Liver (tissue), 9 donors: ENCODE measurements around the gene AMY1C. TPM values are rescaled to one million over a fixed set of nuclear protein-coding genes. Genes with fewer than 3 reads are reported as not detected.

ENCODE experiments used
- DNase-seq: peaks from one replicate; pipeline ENCODE4 v3.0.0-alpha.2; 2017; ENCODE audit warnings: low spot score
- H3K27ac ChIP-seq, 2 donors: one replicate each; pipeline ENCODE4 v1.7.0; 2013; ENCODE audit warnings: inconsistent platforms in 2 of 2, low read length in 2 of 2, control low read depth in 1 of 2, low read depth in 1 of 2, mild to moderate bottlenecking in 1 of 2
- H3K27me3 ChIP-seq, 4 donors: one replicate each; pipeline versions ENCODE4 v1.6.1 to v1.7.0; 2013; ENCODE audit warnings: low read length in 3 of 4, inconsistent platforms in 1 of 4, mild to moderate bottlenecking in 1 of 4, moderate library complexity in 1 of 4; ENCODE audit not compliant: control insufficient read depth in 4 of 4, insufficient read depth in 4 of 4
- H3K36me3 ChIP-seq, 4 donors: one replicate each; pipeline versions ENCODE4 v1.6.1 to v1.7.0; 2013; ENCODE audit warnings: low read length in 3 of 4, mild to moderate bottlenecking in 3 of 4, low read depth in 1 of 4, moderate library complexity in 1 of 4; ENCODE audit not compliant: control insufficient read depth in 4 of 4, insufficient read depth in 3 of 4
- H3K4me1 ChIP-seq, 4 donors: one replicate each; pipeline versions ENCODE4 v1.6.1 to v1.7.0; 2013; ENCODE audit warnings: low read length in 3 of 4, mild to moderate bottlenecking in 3 of 4, moderate library complexity in 1 of 4; ENCODE audit not compliant: control insufficient read depth in 4 of 4, insufficient read depth in 4 of 4
- H3K4me3 ChIP-seq, 3 donors: one replicate each; pipeline versions ENCODE4 v1.6.1 to v1.7.0; 2013; ENCODE audit warnings: low read length in 3 of 3, control low read depth in 1 of 3, low read depth in 1 of 3, mild to moderate bottlenecking in 1 of 3
- H3K9ac ChIP-seq, 2 donors: one replicate each; pipeline ENCODE4 v1.7.0; 2013; ENCODE audit warnings: low read length in 2 of 2, mild to moderate bottlenecking in 2 of 2, moderate library complexity in 2 of 2, control low read depth in 1 of 2, low read depth in 1 of 2
- H3K9me3 ChIP-seq, 4 donors: one replicate each; pipeline versions ENCODE4 v1.6.1 to v1.7.0; 2013; ENCODE audit warnings: low read length in 3 of 4; ENCODE audit not compliant: control insufficient read depth in 4 of 4
- EGR1 ChIP-seq, 2 donors: IDR thresholded peaks; 2 replicates each; pipeline ENCODE4 v1.6.1; 2016 to 2018; ENCODE audit warnings: antibody characterized with exemption in 2 of 2, low read depth in 2 of 2
- FOXA1 ChIP-seq: IDR thresholded peaks from 2 replicates; pipeline ENCODE4 v1.6.1; 2016; ENCODE audit warnings: antibody characterized with exemption
- FOXA2 ChIP-seq: IDR thresholded peaks from 2 replicates; pipeline ENCODE4 v1.6.1; 2016; ENCODE audit warnings: antibody characterized with exemption
- GABPA ChIP-seq, 2 donors: IDR thresholded peaks in 1 of 2; conservative IDR thresholded peaks in 1 of 2; 2 replicates each; pipeline ENCODE4 v1.6.1; 2016; ENCODE audit warnings: antibody characterized with exemption in 2 of 2, mild to moderate bottlenecking in 1 of 2, moderate library complexity in 1 of 2
- HNF4G ChIP-seq: IDR thresholded peaks from 2 replicates; pipeline ENCODE4 v1.6.1; 2016; ENCODE audit warnings: antibody characterized with exemption
- JUND ChIP-seq, 2 donors: IDR thresholded peaks; 2 replicates each; pipeline ENCODE4 v1.6.1; 2016; ENCODE audit warnings: antibody characterized with exemption in 2 of 2
- NR2F2 ChIP-seq: IDR thresholded peaks from 2 replicates; pipeline ENCODE4 v1.6.1; 2016; ENCODE audit warnings: antibody characterized with exemption
- RAD21 ChIP-seq, 2 donors: IDR thresholded peaks; 2 replicates each; pipeline ENCODE4 v1.6.1; 2016; ENCODE audit warnings: antibody characterized with exemption in 2 of 2, mild to moderate bottlenecking in 2 of 2
- SP1 ChIP-seq: IDR thresholded peaks from 2 replicates; pipeline ENCODE4 v1.6.1; 2018; ENCODE audit warnings: antibody characterized with exemption, mild to moderate bottlenecking
- TAF1 ChIP-seq: conservative IDR thresholded peaks from 2 replicates; pipeline ENCODE4 v1.6.1; 2016; ENCODE audit warnings: antibody characterized with exemption, mild to moderate bottlenecking
- WGBS: extraction: QIAGEN DNeasy Blood & Tissue Kit; methylation state at CpG from one replicate; pipeline ENCODE4 v1.1.7; 2013; 5-methylcytosine and 5-hydroxymethylcytosine counted together
- polyA plus RNA-seq, 2 donors: library from polyadenylated mRNA; stranded (reverse) in 1 of 2; unstranded in 1 of 2; fragments of 200-250 nt in 1 of 2; fragments of >200 nt in 1 of 2; fragmentation: Nextera tagmentation in 1 of 2; extraction: Ambion mirVana in 1 of 2; gene quantifications; one replicate each; pipeline versions ENCODE4 v1.2.1 to v1.2.3, GENCODE V29; 2013 to 2015
- total RNA-seq, 2 donors: library from RNA; depleted of rRNA; stranded (reverse); fragments of >200 nt; gene quantifications; one replicate each; pipeline ENCODE4 v1.2.3, GENCODE V29; 2014
- TF ChIP-seq, protein P1 (sequence below): IDR thresholded peaks from 2 replicates; pipeline ENCODE4 v1.6.1; 2016; ENCODE audit warnings: antibody characterized with exemption, mild to moderate bottlenecking
- TF ChIP-seq, protein P2 (sequence below): fragments of 150-350 bp; IDR thresholded peaks from 2 replicates; pipeline ENCODE4 v1.5.1; 2017; ENCODE audit warnings: improper control_type of control experiment, low read depth, low read length; ENCODE audit not compliant: missing input control
- TF ChIP-seq, protein P3 (sequence below): IDR thresholded peaks from 2 replicates; pipeline ENCODE4 v1.6.1; 2016; ENCODE audit warnings: antibody characterized with exemption
- TF ChIP-seq, protein P4 (sequence below): IDR thresholded peaks from 2 replicates; pipeline ENCODE4 v1.6.1; 2016; ENCODE audit warnings: antibody characterized with exemption
- donor health status: healthy.
- donor health status: healthy.
- donor health status: healthy.
- donor health status: healthy.
- donor health status: healthy.

Gene AMY1C
- total and polyA plus RNA-seq, 4 donors: not detected

DNA sequence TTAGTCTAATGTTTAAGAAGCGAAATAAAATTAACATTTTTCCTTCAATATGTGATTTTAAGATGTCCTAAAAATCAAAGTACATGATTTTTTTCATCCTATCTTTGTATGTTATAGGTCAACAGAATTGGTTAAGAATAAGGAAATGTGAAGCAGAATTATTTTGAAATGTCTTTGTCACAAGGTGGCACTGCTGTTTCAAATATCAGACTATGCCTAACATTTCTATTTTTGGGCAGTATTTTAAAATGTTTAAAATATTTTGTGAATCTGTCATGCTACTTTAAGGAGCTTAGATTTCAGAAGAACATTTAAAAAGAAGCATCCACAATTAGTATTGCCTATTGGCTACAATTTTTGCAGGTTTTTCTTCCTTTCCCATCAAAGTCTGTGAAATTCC is 38.7 kb downstream of the AMY1C start:
- Histone ChIP-seq H3K9me3 (no peaks in the 10 kb centered on the region), H3K27ac (no peak overlapping the region), H3K36me3 (no peaks in the 10 kb centered on the region), H3K9ac (no peak overlapping the region), H3K4me1 (no peaks in the 10 kb centered on the region), H3K4me3 (no peak overlapping the region), H3K27me3 (no peaks in the 10 kb centered on the region)
- TF ChIP-seq, protein P1, sequence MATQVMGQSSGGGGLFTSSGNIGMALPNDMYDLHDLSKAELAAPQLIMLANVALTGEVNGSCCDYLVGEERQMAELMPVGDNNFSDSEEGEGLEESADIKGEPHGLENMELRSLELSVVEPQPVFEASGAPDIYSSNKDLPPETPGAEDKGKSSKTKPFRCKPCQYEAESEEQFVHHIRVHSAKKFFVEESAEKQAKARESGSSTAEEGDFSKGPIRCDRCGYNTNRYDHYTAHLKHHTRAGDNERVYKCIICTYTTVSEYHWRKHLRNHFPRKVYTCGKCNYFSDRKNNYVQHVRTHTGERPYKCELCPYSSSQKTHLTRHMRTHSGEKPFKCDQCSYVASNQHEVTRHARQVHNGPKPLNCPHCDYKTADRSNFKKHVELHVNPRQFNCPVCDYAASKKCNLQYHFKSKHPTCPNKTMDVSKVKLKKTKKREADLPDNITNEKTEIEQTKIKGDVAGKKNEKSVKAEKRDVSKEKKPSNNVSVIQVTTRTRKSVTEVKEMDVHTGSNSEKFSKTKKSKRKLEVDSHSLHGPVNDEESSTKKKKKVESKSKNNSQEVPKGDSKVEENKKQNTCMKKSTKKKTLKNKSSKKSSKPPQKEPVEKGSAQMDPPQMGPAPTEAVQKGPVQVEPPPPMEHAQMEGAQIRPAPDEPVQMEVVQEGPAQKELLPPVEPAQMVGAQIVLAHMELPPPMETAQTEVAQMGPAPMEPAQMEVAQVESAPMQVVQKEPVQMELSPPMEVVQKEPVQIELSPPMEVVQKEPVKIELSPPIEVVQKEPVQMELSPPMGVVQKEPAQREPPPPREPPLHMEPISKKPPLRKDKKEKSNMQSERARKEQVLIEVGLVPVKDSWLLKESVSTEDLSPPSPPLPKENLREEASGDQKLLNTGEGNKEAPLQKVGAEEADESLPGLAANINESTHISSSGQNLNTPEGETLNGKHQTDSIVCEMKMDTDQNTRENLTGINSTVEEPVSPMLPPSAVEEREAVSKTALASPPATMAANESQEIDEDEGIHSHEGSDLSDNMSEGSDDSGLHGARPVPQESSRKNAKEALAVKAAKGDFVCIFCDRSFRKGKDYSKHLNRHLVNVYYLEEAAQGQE: no peak
- TF ChIP-seq RAD21 (IDR thresholded peaks at IDR 0.05) (peak; percentile 18 to 25), NR2F2 (no peak), SP1 (no peak), TAF1 (no peak)
- TF ChIP-seq, protein P2, sequence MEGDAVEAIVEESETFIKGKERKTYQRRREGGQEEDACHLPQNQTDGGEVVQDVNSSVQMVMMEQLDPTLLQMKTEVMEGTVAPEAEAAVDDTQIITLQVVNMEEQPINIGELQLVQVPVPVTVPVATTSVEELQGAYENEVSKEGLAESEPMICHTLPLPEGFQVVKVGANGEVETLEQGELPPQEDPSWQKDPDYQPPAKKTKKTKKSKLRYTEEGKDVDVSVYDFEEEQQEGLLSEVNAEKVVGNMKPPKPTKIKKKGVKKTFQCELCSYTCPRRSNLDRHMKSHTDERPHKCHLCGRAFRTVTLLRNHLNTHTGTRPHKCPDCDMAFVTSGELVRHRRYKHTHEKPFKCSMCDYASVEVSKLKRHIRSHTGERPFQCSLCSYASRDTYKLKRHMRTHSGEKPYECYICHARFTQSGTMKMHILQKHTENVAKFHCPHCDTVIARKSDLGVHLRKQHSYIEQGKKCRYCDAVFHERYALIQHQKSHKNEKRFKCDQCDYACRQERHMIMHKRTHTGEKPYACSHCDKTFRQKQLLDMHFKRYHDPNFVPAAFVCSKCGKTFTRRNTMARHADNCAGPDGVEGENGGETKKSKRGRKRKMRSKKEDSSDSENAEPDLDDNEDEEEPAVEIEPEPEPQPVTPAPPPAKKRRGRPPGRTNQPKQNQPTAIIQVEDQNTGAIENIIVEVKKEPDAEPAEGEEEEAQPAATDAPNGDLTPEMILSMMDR: no peak
- TF ChIP-seq, protein P3, sequence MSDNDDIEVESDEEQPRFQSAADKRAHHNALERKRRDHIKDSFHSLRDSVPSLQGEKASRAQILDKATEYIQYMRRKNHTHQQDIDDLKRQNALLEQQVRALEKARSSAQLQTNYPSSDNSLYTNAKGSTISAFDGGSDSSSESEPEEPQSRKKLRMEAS: no peak
- 16% methylated on average over 1 of the region's 1 CpG for WGBS
- no peak for DNase-seq

DNA sequence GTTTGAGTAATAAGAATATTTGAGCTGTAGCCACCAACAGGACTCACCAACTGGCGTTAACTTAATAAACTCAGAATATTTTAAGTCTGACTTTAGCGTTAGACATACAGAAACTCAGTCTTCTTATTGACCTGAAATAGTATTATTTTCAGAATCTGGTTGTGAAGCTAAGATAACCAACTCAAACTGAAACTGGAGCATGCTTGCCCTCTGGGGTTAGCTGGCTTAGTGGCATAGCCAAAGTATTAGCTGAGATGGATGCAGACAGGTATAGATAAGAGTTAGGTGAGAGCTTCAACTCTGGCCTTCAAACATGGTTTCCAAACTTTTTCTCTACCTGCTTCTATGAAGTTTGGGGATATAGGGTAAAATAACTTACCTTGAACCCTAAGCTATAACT is 40.5 kb downstream of the AMY1C start:
- DNase-seq: no peak
- WGBS: 67% methylated on average over 2 of the region's 2 CpGs
- no peak overlapping the region for H3K27ac ChIP-seq
- H3K4me3 ChIP-seq: no peak overlapping the region
- H3K36me3 ChIP-seq: no peaks in the 10 kb centered on the region
- no peak for TF ChIP-seq GABPA (IDR thresholded peaks at IDR 0.05 in 1 of 2, conservative IDR thresholded peaks at IDR 0.05 in 1 of 2)
- TF ChIP-seq EGR1 (IDR thresholded peaks at IDR 0.05; ENCODE audit: low read depth in 2 of 2): no peak
- TF ChIP-seq JUND (IDR thresholded peaks at IDR 0.05): no peak
- no peak for TF ChIP-seq FOXA1
- TF ChIP-seq FOXA2: no peak
- no peak for TF ChIP-seq RAD21 (IDR thresholded peaks at IDR 0.05)
- TF ChIP-seq NR2F2: no peak
- TF ChIP-seq HNF4G: no peak
- TF ChIP-seq, protein P4, sequence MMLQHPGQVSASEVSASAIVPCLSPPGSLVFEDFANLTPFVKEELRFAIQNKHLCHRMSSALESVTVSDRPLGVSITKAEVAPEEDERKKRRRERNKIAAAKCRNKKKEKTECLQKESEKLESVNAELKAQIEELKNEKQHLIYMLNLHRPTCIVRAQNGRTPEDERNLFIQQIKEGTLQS: no peak
- H3K9me3 ChIP-seq: no peaks in the 10 kb centered on the region
- H3K9ac ChIP-seq: no peak overlapping the region
- no peaks in the 10 kb centered on the region for H3K4me1 ChIP-seq
- no peaks in the 10 kb centered on the region for H3K27me3 ChIP-seq

Other genes starting within 250 kb of the AMY1C start
- gene RNPC3, start 224.2 kb upstream of the AMY1C start, total RNA-seq: 10 to 100 TPM in 1 of 2 donors, 1 to 10 TPM in 1; 6.1 to 13.1 TPM
- 10 to 100 TPM in 1 of 2 donors, 1 to 10 TPM in 1; 4.2 to 18.0 TPM for gene RNPC3, start 224.2 kb upstream of the AMY1C start, polyA plus RNA-seq
- 10 to 100 TPM in 1 of 2 donors, 1 to 10 TPM in 1; 5.4 to 16.7 TPM for gene AMY2B, start 178.3 kb upstream of the AMY1C start, total RNA-seq
- 10 to 100 TPM in 1 of 2 donors, 1 to 10 TPM in 1; 2.1 to 12.3 TPM for gene AMY2B, start 178.3 kb upstream of the AMY1C start, polyA plus RNA-seq
- not detected for gene AMY2A, start 132.5 kb upstream of the AMY1C start, total RNA-seq
- not detected for gene AMY2A, start 132.5 kb upstream of the AMY1C start, polyA plus RNA-seq
- gene AMY1A, start 94.1 kb upstream of the AMY1C start, total RNA-seq: not detected
- gene AMY1A, start 94.1 kb upstream of the AMY1C start, polyA plus RNA-seq: not detected
- gene AMY1B, start 53.7 kb upstream of the AMY1C start, total RNA-seq: not detected
- not detected for gene AMY1B, start 53.7 kb upstream of the AMY1C start, polyA plus RNA-seq